ENCODE data around the gene ZNF423. TPM values are rescaled to one million over a fixed set of nuclear protein-coding genes. Genes with fewer than 3 reads are reported as not detected.

Gene ZNF423
- total and polyA plus RNA-seq, 4 donors, result 1.1 to 14.8 (median 3.3) TPM

GRCh38 chr16:49554681-49555080, 301.2 kb downstream of the ZNF423 start:
- no peak for ATAC-seq (ENCODE audit: insufficient read depth, low FRiP score)
- TF ChIP-seq CTCF (IDR thresholded peaks at IDR 0.05; ENCODE audit: control extremely low read depth, extremely low read depth), result no peak
- H3K9ac ChIP-seq (ENCODE audit: insufficient read depth in 1 of 2, low read length in 2 of 2), result no peak overlapping the region
- H3K4me1 ChIP-seq (ENCODE audit: control insufficient read depth in 5 of 5, insufficient read depth in 5 of 5, low read length in 5 of 5), result peaks cover 0 to 26% (median under 1%) of the 10 kb centered on the region in 5 donors
- no peak overlapping the region for H3K4me3 ChIP-seq
- no peaks in the 10 kb centered on the region for H3K9me3 ChIP-seq (ENCODE audit: control insufficient read depth in 4 of 4, insufficient read depth in 3 of 4, low read length in 3 of 4)
- H3K27me3 ChIP-seq (ENCODE audit: control insufficient read depth in 3 of 3, insufficient read depth in 3 of 3, low read length in 2 of 3), result no peaks in the 10 kb centered on the region
- H3K27ac ChIP-seq (ENCODE audit: low read depth in 1 of 2, low read length in 1 of 2), result no peak overlapping the region
- 63 to 70% methylated on average over 3 of the region's 3 CpGs for WGBS, 2 donors
- H3K36me3 ChIP-seq (ENCODE audit: control insufficient read depth in 4 of 4, insufficient read depth in 4 of 4, low read length in 4 of 4), result no peaks in the 10 kb centered on the region
- peak in 1 of 3 donors; percentile 29 for DNase-seq

- WGBS, 2 donors, result 82 to 85% methylated on average over 10 of the region's 10 CpGs
- no peak for TF ChIP-seq CTCF (IDR thresholded peaks at IDR 0.05; ENCODE audit: control extremely low read depth, extremely low read depth)
- no peak for ATAC-seq (ENCODE audit: insufficient read depth, low FRiP score)
Measured at GRCh38 chr16:49552313-49552928, 303.5 kb downstream of the ZNF423 start.

GRCh38 chr16:49550666-49551065, 305.2 kb downstream of the ZNF423 start:
- TF ChIP-seq CTCF (IDR thresholded peaks at IDR 0.05; ENCODE audit: control extremely low read depth, extremely low read depth), result no peak
- Histone ChIP-seq H3K9ac (ENCODE audit: insufficient read depth in 1 of 2, low read length in 2 of 2) (no peak overlapping the region), H3K27me3 (ENCODE audit: control insufficient read depth in 3 of 3, insufficient read depth in 3 of 3, low read length in 2 of 3) (no peaks in the 10 kb centered on the region), H3K4me1 (ENCODE audit: control insufficient read depth in 5 of 5, insufficient read depth in 5 of 5, low read length in 5 of 5) (peaks cover 0 to 39% (median 3%) of the 10 kb centered on the region in 5 donors), H3K9me3 (ENCODE audit: control insufficient read depth in 4 of 4, insufficient read depth in 3 of 4, low read length in 3 of 4) (no peaks in the 10 kb centered on the region), H3K4me3 (no peak overlapping the region), H3K36me3 (ENCODE audit: control insufficient read depth in 4 of 4, insufficient read depth in 4 of 4, low read length in 4 of 4) (no peaks in the 10 kb centered on the region), H3K27ac (ENCODE audit: low read depth in 1 of 2, low read length in 1 of 2) (no peak overlapping the region)
- 68 to 84% methylated on average over 6 of the region's 6 CpGs for WGBS, 2 donors
- ATAC-seq (ENCODE audit: insufficient read depth, low FRiP score) (no peak), DNase-seq (no peak)

More at GRCh38 chr16:49552313-49552928, 303.5 kb downstream of the ZNF423 start:
- Histone ChIP-seq H3K36me3 (ENCODE audit: control insufficient read depth in 4 of 4, insufficient read depth in 4 of 4, low read length in 4 of 4) (no peaks in the 10 kb centered on the region), H3K27ac (ENCODE audit: low read depth in 1 of 2, low read length in 1 of 2) (no peak overlapping the region), H3K27me3 (ENCODE audit: control insufficient read depth in 3 of 3, insufficient read depth in 3 of 3, low read length in 2 of 3) (no peaks in the 10 kb centered on the region), H3K4me3 (no peak overlapping the region), H3K4me1 (ENCODE audit: control insufficient read depth in 5 of 5, insufficient read depth in 5 of 5, low read length in 5 of 5) (peaks cover 0 to 38% (median 0%) of the 10 kb centered on the region in 5 donors), H3K9me3 (ENCODE audit: control insufficient read depth in 4 of 4, insufficient read depth in 3 of 4, low read length in 3 of 4) (no peaks in the 10 kb centered on the region), H3K9ac (ENCODE audit: insufficient read depth in 1 of 2, low read length in 2 of 2) (no peak overlapping the region)
- no peak for DNase-seq

GRCh38 chr16:49550140-49550539, 305.8 kb downstream of the ZNF423 start:
- Histone ChIP-seq H3K9me3 (ENCODE audit: control insufficient read depth in 4 of 4, insufficient read depth in 3 of 4, low read length in 3 of 4) (no peaks in the 10 kb centered on the region), H3K4me3 (no peak overlapping the region), H3K9ac (ENCODE audit: insufficient read depth in 1 of 2, low read length in 2 of 2) (no peak overlapping the region), H3K27me3 (ENCODE audit: control insufficient read depth in 3 of 3, insufficient read depth in 3 of 3, low read length in 2 of 3) (no peaks in the 10 kb centered on the region), H3K36me3 (ENCODE audit: control insufficient read depth in 4 of 4, insufficient read depth in 4 of 4, low read length in 4 of 4) (no peaks in the 10 kb centered on the region), H3K27ac (ENCODE audit: low read depth in 1 of 2, low read length in 1 of 2) (no peak overlapping the region), H3K4me1 (ENCODE audit: control insufficient read depth in 5 of 5, insufficient read depth in 5 of 5, low read length in 5 of 5) (peaks cover 0 to 44% (median 3%) of the 10 kb centered on the region in 5 donors)
- WGBS, 2 donors, result 70 to 80% methylated on average over 5 of the region's 5 CpGs
- TF ChIP-seq CTCF (IDR thresholded peaks at IDR 0.05; ENCODE audit: control extremely low read depth, extremely low read depth), result no peak
- DNase-seq (no peak), ATAC-seq (ENCODE audit: insufficient read depth, low FRiP score) (no peak)

Data from lung (tissue), 12 donors.